Measurements from ENCODE around the gene IST1. TPM values are rescaled to one million over a fixed set of nuclear protein-coding genes. Genes with fewer than 3 reads are reported as not detected.

The IST1 gene
- total and polyA plus RNA-seq, 4 donors: 33.8 to 95.3 (median 53.5) TPM

DNA sequence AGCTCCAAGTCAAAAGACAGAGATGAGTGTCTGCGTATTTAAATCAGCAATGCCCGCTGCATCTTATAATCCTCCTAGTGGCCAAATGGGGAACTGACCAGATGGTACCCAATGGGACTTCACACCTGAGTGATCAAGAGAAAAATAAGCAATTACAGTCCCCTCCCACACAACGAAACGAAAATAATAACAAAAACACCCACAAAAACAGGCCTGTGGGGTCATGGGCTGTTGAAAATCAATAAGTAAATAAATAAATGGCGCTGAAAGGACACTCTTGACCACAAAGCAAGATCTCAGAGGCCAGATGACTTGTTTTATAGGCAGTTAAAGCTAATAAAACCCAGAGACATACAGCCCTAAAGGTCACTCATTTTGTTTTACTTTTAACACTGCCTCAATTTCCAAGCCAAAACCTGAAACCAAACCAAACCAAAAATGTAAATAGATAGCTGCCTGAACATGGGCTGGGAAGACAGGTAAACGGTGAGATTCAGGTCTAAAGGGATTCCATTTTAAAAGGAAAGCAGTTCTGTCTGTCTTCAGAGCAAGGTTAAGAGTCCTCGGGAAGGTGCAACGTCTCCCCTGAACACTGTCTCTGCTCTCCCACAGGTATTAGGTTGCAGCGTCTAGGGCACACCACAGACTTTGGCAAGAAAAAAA, 12.7 kb upstream of the IST1 start (continued):
- TF ChIP-seq, protein P1, sequence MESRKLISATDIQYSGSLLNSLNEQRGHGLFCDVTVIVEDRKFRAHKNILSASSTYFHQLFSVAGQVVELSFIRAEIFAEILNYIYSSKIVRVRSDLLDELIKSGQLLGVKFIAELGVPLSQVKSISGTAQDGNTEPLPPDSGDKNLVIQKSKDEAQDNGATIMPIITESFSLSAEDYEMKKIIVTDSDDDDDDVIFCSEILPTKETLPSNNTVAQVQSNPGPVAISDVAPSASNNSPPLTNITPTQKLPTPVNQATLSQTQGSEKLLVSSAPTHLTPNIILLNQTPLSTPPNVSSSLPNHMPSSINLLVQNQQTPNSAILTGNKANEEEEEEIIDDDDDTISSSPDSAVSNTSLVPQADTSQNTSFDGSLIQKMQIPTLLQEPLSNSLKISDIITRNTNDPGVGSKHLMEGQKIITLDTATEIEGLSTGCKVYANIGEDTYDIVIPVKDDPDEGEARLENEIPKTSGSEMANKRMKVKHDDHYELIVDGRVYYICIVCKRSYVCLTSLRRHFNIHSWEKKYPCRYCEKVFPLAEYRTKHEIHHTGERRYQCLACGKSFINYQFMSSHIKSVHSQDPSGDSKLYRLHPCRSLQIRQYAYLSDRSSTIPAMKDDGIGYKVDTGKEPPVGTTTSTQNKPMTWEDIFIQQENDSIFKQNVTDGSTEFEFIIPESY (IDR thresholded peaks at IDR 0.05): no peak
- peak in 1 of 2 donors; percentile 16 for TF ChIP-seq RXRA (IDR thresholded peaks at IDR 0.05)
- TF ChIP-seq TAF1 (conservative IDR thresholded peaks at IDR 0.05): no peak

DNA sequence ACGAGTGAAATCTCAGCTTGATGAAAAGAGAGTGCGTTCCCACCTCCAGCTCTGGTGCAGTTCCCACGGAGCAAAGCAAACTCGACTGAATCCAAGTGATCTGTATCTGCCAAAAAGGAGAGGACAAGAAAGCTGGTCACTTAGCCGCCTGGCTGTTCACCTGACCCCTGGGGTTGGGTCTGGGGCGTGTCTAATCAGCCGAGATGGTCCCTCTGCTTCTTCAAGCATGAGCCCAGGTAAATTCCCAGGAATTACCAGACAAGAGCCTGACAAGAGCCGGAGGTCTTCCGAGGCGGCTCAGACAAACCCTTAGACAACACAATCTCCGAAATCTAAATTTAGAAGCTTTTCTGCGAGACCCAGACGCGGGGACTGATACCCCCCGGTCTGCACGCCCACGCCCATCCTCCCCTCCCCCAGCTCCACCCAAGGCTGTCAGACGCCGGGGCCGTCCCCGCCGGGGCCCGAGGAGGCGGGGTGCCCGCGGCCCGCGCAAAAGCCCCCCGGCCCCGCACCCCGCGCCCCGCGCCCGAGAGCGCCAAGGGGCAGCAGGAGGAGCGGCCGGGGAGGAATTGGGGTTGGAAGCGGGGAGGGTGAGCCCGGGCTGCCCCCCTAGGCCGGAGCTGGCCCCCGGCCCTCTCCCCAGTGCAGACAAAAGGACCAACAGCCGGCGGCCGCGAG, 12.0 kb upstream of the IST1 start:
- DNase-seq (ENCODE audit: low spot score): peak; percentile 55
- TF ChIP-seq, protein P2, sequence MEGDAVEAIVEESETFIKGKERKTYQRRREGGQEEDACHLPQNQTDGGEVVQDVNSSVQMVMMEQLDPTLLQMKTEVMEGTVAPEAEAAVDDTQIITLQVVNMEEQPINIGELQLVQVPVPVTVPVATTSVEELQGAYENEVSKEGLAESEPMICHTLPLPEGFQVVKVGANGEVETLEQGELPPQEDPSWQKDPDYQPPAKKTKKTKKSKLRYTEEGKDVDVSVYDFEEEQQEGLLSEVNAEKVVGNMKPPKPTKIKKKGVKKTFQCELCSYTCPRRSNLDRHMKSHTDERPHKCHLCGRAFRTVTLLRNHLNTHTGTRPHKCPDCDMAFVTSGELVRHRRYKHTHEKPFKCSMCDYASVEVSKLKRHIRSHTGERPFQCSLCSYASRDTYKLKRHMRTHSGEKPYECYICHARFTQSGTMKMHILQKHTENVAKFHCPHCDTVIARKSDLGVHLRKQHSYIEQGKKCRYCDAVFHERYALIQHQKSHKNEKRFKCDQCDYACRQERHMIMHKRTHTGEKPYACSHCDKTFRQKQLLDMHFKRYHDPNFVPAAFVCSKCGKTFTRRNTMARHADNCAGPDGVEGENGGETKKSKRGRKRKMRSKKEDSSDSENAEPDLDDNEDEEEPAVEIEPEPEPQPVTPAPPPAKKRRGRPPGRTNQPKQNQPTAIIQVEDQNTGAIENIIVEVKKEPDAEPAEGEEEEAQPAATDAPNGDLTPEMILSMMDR (IDR thresholded peaks at IDR 0.05; ENCODE audit: low read depth, low read length, missing input control): peak; percentile 23
- no peak for TF ChIP-seq RAD21 (IDR thresholded peaks at IDR 0.05)
- H3K9ac ChIP-seq (ENCODE audit: low read depth in 1 of 2, low read length in 2 of 2): peak overlapping the region in 1 of 2 donors; percentile 25
- H3K27ac ChIP-seq (ENCODE audit: low read depth in 1 of 2, low read length in 2 of 2): peak overlapping the region; percentile 77 to 80
- WGBS: under 1% methylated on average over 46 of the region's 46 CpGs
- peaks cover 4 to 32% (median 18%) of the 10 kb centered on the region in 4 donors for H3K4me1 ChIP-seq (ENCODE audit: control insufficient read depth in 4 of 4, insufficient read depth in 4 of 4, low read length in 3 of 4)
- H3K36me3 ChIP-seq (ENCODE audit: control insufficient read depth in 4 of 4, insufficient read depth in 3 of 4, low read depth in 1 of 4, low read length in 3 of 4): peaks cover 0 to 4% (median 2%) of the 10 kb centered on the region in 4 donors
- H3K4me3 ChIP-seq (ENCODE audit: low read depth in 1 of 3, low read length in 3 of 3): peak overlapping the region; percentile 69 to 86 (median 79)
- no peaks in the 10 kb centered on the region for H3K27me3 ChIP-seq (ENCODE audit: control insufficient read depth in 4 of 4, insufficient read depth in 4 of 4, low read length in 3 of 4)
- no peaks in the 10 kb centered on the region for H3K9me3 ChIP-seq (ENCODE audit: control insufficient read depth in 4 of 4, low read length in 3 of 4)

DNA sequence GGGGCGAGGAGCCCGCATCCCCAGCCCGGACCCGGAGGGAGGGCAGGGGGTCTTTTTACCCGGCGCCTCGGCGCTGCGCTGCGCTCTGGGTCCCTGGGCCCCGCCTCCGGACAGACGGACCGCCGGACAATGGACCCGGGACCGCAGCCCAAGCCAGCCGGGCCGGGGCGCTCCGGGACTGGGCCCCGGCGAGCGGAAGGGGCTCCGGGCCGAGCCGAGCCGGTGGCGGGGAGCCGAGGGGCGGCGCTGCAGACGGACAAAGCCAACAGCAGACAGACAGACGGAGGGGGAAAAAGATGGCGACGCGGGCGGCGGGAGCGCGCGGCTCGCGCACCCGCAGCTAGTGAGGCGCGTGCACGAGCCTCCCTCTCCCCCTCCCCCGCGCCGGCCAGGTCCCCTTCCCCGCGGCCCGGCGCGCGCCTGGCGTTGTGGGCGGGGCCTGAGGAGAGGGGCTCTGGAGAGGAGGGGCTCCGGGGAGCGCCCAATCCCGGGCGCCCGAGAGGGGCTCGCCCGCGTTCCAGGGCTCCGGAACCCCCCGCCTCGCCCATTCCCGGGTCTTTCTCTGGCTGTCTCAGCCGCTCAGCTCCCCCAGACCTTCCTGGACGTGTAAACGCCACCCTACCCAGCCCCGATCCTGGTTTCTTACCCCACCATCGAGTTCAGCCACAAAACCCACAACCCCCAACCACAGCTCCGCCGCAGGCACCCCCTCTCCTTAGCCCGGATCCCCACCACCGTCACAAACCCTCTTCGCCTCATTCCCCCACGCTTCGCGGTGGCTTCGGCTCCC, 11.3 kb upstream of the IST1 start, which contains the start of gene ZNF821:
Gene ZNF821, minus strand, starts transcription at position 334 of the 790 bp plus-strand sequence. CDS start 4,236 bp downstream, outside the sequence.
- peak; percentile 73 for DNase-seq (ENCODE audit: low spot score)
- H3K4me3 ChIP-seq (ENCODE audit: low read depth in 1 of 3, low read length in 3 of 3): peak within 1 kb of the TSS; percentile 79 to 86 (median 85)
- H3K36me3 ChIP-seq (ENCODE audit: control insufficient read depth in 4 of 4, insufficient read depth in 3 of 4, low read depth in 1 of 4, low read length in 3 of 4): peaks cover 0 to 4% (median 2%) of the 10 kb centered on the region in 4 donors
- peak within 1 kb of the TSS; percentile 77 to 80 for H3K27ac ChIP-seq (ENCODE audit: low read depth in 1 of 2, low read length in 2 of 2)
- no peaks in the 10 kb centered on the region for H3K9me3 ChIP-seq (ENCODE audit: control insufficient read depth in 4 of 4, low read length in 3 of 4)
- H3K4me1 ChIP-seq (ENCODE audit: control insufficient read depth in 4 of 4, insufficient read depth in 4 of 4, low read length in 3 of 4): peaks cover 3 to 28% (median 16%) of the 10 kb centered on the region in 4 donors
- H3K27me3 ChIP-seq (ENCODE audit: control insufficient read depth in 4 of 4, insufficient read depth in 4 of 4, low read length in 3 of 4): no peaks in the 10 kb centered on the region
- peak within 1 kb of the TSS; percentile 36 to 75 for H3K9ac ChIP-seq (ENCODE audit: low read depth in 1 of 2, low read length in 2 of 2)
- under 1% methylated on average over 85 of the region's 85 CpGs for WGBS
- no peak for TF ChIP-seq NR2F2 (IDR thresholded peaks at IDR 0.05)
- TF ChIP-seq HNF4G (IDR thresholded peaks at IDR 0.05): no peak
- no peak for TF ChIP-seq RAD21 (IDR thresholded peaks at IDR 0.05)
- TF ChIP-seq YY1 (IDR thresholded peaks at IDR 0.05): peak; percentile 33
- no peak for TF ChIP-seq GABPA (IDR thresholded peaks at IDR 0.05 in 1 of 2, conservative IDR thresholded peaks at IDR 0.05 in 1 of 2)
- TF ChIP-seq EGR1 (IDR thresholded peaks at IDR 0.05; ENCODE audit: low read depth in 2 of 2): no peak
